ENCODE results near the gene IL1RAP.

DNA sequence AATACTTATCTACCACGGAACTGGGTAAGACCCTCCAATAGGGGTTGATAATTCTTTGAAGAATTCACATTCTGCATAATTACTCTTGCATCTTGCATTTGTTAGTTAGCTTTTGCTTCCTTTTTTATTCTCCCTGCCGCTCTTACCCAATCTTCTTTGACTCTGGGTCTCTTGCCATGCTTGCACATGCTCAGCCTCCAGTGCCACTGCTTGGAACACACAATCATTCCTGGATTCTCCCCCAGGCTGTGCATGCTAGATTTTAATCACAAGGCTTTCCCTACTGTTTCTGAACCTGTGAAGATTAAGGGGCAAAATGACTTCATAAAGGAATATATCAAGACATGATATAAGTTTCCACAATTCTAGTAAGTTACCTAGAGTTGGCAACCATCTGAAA, 133.1 kb downstream of the IL1RAP start:
- TF ChIP-seq, protein P1, sequence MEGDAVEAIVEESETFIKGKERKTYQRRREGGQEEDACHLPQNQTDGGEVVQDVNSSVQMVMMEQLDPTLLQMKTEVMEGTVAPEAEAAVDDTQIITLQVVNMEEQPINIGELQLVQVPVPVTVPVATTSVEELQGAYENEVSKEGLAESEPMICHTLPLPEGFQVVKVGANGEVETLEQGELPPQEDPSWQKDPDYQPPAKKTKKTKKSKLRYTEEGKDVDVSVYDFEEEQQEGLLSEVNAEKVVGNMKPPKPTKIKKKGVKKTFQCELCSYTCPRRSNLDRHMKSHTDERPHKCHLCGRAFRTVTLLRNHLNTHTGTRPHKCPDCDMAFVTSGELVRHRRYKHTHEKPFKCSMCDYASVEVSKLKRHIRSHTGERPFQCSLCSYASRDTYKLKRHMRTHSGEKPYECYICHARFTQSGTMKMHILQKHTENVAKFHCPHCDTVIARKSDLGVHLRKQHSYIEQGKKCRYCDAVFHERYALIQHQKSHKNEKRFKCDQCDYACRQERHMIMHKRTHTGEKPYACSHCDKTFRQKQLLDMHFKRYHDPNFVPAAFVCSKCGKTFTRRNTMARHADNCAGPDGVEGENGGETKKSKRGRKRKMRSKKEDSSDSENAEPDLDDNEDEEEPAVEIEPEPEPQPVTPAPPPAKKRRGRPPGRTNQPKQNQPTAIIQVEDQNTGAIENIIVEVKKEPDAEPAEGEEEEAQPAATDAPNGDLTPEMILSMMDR (conservative IDR thresholded peaks at IDR 0.05; ENCODE audit: low read depth in 2 of 2): no peak
- TF ChIP-seq POLR2AphosphoS5 (IDR thresholded peaks at IDR 0.05; ENCODE audit: low read depth) (no peak), CREB1 (CRISPR knock-in tag; IDR thresholded peaks at IDR 0.05; ENCODE audit: low read depth) (no peak), ZNF331 (CRISPR knock-in tag; IDR thresholded peaks at IDR 0.05; ENCODE audit: low read depth) (no peak), EZH2 (IDR thresholded peaks at IDR 0.05; ENCODE audit: low read depth, unreplicated experiment) (no peak), EZH2phosphoT487 (IDR thresholded peaks at IDR 0.05; ENCODE audit: unreplicated experiment) (no peak), JUNB (IDR thresholded peaks at IDR 0.05; ENCODE audit: unreplicated experiment) (no peak), ZNF114 (CRISPR knock-in tag; IDR thresholded peaks at IDR 0.05) (no peak)
- TF ChIP-seq, protein P2, sequence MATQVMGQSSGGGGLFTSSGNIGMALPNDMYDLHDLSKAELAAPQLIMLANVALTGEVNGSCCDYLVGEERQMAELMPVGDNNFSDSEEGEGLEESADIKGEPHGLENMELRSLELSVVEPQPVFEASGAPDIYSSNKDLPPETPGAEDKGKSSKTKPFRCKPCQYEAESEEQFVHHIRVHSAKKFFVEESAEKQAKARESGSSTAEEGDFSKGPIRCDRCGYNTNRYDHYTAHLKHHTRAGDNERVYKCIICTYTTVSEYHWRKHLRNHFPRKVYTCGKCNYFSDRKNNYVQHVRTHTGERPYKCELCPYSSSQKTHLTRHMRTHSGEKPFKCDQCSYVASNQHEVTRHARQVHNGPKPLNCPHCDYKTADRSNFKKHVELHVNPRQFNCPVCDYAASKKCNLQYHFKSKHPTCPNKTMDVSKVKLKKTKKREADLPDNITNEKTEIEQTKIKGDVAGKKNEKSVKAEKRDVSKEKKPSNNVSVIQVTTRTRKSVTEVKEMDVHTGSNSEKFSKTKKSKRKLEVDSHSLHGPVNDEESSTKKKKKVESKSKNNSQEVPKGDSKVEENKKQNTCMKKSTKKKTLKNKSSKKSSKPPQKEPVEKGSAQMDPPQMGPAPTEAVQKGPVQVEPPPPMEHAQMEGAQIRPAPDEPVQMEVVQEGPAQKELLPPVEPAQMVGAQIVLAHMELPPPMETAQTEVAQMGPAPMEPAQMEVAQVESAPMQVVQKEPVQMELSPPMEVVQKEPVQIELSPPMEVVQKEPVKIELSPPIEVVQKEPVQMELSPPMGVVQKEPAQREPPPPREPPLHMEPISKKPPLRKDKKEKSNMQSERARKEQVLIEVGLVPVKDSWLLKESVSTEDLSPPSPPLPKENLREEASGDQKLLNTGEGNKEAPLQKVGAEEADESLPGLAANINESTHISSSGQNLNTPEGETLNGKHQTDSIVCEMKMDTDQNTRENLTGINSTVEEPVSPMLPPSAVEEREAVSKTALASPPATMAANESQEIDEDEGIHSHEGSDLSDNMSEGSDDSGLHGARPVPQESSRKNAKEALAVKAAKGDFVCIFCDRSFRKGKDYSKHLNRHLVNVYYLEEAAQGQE (IDR thresholded peaks at IDR 0.05; ENCODE audit: unreplicated experiment): no peak
- TF ChIP-seq, protein P3, sequence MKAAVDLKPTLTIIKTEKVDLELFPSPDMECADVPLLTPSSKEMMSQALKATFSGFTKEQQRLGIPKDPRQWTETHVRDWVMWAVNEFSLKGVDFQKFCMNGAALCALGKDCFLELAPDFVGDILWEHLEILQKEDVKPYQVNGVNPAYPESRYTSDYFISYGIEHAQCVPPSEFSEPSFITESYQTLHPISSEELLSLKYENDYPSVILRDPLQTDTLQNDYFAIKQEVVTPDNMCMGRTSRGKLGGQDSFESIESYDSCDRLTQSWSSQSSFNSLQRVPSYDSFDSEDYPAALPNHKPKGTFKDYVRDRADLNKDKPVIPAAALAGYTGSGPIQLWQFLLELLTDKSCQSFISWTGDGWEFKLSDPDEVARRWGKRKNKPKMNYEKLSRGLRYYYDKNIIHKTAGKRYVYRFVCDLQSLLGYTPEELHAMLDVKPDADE (IDR thresholded peaks at IDR 0.05): no peak
- TF ChIP-seq, protein P4, sequence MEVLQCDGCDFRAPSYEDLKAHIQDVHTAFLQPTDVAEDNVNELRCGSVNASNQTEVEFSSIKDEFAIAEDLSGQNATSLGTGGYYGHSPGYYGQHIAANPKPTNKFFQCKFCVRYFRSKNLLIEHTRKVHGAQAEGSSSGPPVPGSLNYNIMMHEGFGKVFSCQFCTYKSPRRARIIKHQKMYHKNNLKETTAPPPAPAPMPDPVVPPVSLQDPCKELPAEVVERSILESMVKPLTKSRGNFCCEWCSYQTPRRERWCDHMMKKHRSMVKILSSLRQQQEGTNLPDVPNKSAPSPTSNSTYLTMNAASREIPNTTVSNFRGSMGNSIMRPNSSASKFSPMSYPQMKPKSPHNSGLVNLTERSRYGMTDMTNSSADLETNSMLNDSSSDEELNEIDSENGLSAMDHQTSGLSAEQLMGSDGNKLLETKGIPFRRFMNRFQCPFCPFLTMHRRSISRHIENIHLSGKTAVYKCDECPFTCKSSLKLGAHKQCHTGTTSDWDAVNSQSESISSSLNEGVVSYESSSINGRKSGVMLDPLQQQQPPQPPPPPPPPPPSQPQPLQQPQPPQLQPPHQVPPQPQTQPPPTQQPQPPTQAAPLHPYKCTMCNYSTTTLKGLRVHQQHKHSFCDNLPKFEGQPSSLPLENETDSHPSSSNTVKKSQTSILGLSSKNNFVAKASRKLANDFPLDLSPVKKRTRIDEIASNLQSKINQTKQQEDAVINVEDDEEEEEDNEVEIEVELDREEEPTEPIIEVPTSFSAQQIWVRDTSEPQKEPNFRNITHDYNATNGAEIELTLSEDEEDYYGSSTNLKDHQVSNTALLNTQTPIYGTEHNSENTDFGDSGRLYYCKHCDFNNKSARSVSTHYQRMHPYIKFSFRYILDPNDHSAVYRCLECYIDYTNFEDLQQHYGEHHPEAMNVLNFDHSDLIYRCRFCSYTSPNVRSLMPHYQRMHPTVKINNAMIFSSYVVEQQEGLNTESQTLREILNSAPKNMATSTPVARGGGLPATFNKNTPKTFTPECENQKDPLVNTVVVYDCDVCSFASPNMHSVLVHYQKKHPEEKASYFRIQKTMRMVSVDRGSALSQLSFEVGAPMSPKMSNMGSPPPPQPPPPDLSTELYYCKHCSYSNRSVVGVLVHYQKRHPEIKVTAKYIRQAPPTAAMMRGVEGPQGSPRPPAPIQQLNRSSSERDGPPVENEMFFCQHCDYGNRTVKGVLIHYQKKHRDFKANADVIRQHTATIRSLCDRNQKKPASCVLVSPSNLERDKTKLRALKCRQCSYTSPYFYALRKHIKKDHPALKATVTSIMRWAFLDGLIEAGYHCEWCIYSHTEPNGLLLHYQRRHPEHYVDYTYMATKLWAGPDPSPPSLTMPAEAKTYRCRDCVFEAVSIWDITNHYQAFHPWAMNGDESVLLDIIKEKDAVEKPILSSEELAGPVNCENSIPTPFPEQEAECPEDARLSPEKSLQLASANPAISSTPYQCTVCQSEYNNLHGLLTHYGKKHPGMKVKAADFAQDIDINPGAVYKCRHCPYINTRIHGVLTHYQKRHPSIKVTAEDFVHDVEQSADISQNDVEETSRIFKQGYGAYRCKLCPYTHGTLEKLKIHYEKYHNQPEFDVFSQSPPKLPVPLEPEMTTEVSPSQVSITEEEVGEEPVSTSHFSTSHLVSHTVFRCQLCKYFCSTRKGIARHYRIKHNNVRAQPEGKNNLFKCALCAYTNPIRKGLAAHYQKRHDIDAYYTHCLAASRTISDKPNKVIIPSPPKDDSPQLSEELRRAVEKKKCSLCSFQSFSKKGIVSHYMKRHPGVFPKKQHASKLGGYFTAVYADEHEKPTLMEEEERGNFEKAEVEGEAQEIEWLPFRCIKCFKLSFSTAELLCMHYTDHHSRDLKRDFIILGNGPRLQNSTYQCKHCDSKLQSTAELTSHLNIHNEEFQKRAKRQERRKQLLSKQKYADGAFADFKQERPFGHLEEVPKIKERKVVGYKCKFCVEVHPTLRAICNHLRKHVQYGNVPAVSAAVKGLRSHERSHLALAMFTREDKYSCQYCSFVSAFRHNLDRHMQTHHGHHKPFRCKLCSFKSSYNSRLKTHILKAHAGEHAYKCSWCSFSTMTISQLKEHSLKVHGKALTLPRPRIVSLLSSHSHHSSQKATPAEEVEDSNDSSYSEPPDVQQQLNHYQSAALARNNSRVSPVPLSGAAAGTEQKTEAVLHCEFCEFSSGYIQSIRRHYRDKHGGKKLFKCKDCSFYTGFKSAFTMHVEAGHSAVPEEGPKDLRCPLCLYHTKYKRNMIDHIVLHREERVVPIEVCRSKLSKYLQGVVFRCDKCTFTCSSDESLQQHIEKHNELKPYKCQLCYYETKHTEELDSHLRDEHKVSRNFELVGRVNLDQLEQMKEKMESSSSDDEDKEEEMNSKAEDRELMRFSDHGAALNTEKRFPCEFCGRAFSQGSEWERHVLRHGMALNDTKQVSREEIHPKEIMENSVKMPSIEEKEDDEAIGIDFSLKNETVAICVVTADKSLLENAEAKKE (CRISPR knock-in tag; IDR thresholded peaks at IDR 0.05): no peak
